ENCODE results near the gene PPM1H. TPM values are rescaled to one million over a fixed set of nuclear protein-coding genes. Genes with fewer than 3 reads are reported as not detected.
"Not testable (repeated sequence)": the region's sequence is repeated elsewhere in the genome, so short reads cannot be mapped to it uniquely, and the experiment has no call there.

Gene PPM1H
- total RNA-seq, 1 donor from 2014 or later, result 8.5 TPM

DNA sequence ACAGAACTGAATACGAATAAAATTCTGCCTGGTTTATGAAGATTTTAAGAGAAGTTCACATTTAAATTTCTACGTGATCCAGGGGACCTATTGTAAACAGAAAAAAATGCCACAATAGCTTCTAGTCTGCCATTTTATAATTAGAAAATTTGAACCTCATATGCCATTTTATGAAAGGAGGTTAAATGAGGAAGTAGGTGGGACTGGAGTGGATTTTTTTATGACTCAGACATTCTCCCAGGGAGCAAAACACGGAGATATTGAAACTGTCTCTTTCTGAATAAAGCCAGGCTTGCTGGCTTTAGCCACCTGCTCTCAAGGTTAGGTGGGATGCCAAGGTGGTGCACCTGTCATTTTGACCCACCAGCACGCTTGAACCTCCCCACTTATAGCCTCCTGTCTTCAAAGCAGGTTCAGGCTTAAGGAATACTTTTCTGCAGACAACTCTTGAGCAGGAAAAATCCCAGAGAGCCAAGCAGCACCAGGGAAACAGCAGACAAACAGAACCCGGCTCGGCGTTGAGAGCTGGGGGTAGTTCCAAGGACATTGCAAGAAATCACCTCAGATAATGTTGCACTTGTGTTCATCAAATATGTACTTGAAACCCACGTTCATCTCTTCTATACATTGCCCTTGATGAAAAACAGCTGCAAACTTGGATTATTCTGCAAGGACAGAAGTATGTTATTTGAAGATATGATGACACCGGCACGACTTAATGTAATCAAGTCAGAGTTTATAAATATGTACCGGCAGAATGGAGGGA, 203.7 kb downstream of the PPM1H start:
- ATAC-seq (peak; percentile 51), DNase-seq (no peak)
- intact Hi-C loops (cut with micrococcal nuclease), result no loop called here

GRCh38 chr12:62730649-62731048, 204.3 kb downstream of the PPM1H start:
- intact Hi-C loops (cut with micrococcal nuclease), result no loop called here
- no peak for ATAC-seq

GRCh38 chr12:62729579-62730544, 205.1 kb downstream of the PPM1H start:
- ATAC-seq; intact Hi-C loops (cut with micrococcal nuclease); DNase-seq: not testable (repeated sequence)

More at GRCh38 chr12:62730649-62731048, 204.3 kb downstream of the PPM1H start:
- no peak for DNase-seq

- ATAC-seq, result no peak
- DNase-seq, result no peak
- intact Hi-C loops (cut with micrococcal nuclease), result no loop called here
Observed at GRCh38 chr12:62728741-62729140, 206.2 kb downstream of the PPM1H start.

DNA sequence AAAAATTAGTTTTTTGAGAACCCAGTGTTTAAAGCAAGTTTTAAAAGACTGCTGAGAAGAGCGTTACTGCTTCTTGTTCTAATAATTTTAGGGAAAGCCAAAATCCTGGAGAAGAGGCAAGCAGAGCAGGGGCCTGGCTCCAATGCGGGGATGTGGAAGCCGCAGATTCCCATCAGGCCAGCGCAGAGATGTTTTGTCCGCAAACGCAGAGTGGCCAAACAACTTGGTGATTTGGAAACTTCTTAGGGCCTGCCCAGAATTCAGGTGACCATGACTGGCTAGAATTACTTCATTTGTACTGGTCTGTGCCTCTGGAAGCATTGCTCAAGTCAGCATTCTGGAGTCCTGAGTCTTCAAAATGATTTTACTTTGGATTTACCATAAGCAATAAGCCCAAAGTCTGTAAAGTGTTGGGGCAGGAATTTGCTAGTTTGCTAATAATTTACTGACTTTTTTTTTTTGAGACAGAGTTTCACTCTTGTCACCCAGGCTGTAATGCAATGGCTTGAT, 208.4 kb downstream of the PPM1H start:
- intact Hi-C loops (cut with micrococcal nuclease), result no loop called here
- no peak for DNase-seq
- ATAC-seq, result no peak

- ATAC-seq (no peak), DNase-seq (no peak)
- intact Hi-C loops (cut with micrococcal nuclease), result no loop called here
Observed at GRCh38 chr12:62725781-62726180, 209.2 kb downstream of the PPM1H start.

- intact Hi-C loops (cut with micrococcal nuclease), result no loop called here
- peak; percentile 82 for ATAC-seq
- no peak for DNase-seq
Observed at GRCh38 chr12:62724947-62725451, 210.0 kb downstream of the PPM1H start.

- intact Hi-C loops (cut with micrococcal nuclease), result no loop called here
- ATAC-seq (no peak), DNase-seq (no peak)
Observed at GRCh38 chr12:62724285-62724684, 210.7 kb downstream of the PPM1H start.

DNA sequence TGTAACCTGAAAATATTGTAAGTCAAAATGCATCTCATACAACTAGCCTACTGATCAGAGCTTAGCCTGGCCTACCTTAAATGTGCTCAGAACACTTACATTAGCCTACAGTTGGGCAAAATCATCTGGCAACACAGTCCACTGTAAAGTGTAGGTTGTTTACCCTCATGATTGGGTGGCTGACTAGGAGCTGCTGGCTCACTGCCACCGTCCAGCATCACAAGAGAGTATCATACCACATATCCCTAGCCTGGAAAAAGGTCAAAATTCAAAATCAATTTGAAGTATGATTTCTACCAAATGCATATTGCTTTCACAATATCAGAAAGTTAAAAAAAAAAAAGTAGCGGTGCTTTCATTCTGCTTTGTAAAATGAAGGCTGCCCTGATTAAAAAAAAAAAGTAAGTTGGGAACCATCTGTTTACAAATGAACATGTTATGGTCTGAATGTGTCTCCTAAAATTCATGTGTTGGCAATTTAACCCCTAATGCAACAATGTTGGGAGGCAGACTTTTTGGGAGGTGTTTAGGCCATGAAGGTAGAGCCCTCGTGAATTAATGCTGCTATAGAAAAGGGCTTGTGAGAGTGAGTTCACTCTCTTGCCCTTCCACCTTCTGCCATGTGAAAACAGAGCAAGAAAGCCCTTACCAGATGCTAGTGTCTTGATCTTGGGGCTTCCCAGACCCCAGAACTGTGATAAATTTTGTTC, 211.8 kb downstream of the PPM1H start:
- intact Hi-C loops (cut with micrococcal nuclease), result no loop called here
- ATAC-seq, result no peak

DNA sequence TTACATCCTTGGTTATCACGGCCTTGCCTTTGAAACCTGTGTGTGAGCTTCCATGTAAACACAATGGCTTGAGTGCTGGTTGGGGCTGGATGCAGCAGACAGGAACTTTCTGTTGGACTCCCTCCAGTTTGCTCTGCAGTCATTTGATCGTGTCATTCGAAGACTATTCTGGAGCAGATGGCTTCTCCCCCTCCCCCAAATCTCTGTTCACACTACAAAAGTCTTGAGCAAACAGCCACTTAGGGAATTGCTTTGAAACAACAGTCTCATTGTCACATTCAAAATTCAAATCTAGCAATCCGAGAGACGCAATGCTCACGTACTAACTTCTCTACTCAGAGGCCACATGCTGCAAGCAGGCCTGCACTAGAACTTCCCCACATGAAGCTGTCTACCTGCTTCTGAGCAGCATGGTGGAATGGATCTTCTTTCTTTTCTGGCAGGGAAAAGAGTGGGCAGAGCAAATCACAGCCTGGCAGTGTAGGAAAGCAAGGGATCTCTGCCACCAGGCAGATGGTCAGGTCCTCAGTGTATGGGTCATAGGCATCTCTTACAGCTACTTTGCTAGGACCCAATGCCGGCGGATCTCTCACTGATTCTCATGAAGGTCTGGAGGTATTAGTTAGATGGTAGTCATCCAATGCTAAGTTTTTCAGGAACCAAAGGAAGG, 214.2 kb downstream of the PPM1H start:
- DNase-seq, result no peak
- intact Hi-C loops (cut with micrococcal nuclease), result no loop called here

More for the DNA sequence above, 211.8 kb downstream of the PPM1H start:
- DNase-seq, result no peak

GRCh38 chr12:62720025-62720424, 214.9 kb downstream of the PPM1H start:
- intact Hi-C loops (cut with micrococcal nuclease), result no loop called here
- DNase-seq, result no peak
- ATAC-seq, result no peak

More for the DNA sequence above, 214.2 kb downstream of the PPM1H start:
- ATAC-seq, result peak; percentile 86

- no peak for DNase-seq
- intact Hi-C loops (cut with micrococcal nuclease), result no loop called here
- ATAC-seq, result no peak
Observed at GRCh38 chr12:62718762-62719426, 216.1 kb downstream of the PPM1H start.

DNA sequence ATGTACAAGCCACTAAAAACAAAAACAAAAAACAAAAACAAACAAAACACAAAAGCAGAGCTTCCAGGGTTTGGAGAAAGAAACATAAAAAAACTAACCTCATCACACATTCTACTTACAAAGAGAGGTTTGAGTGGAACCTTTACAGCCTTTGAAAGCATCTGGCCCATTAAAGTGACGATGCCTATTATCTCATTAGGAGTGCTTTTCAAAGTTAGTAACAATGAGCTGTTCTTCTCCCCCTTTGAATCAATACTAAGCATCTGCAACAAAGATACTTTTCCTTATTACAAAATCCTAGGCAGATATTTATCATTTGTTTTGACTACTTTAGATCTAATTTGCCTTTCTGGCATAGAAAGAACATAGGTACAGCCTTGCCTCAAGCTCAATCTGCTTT, 217.3 kb downstream of the PPM1H start:
- ATAC-seq (no peak), DNase-seq (no peak)
- intact Hi-C loops (cut with micrococcal nuclease), result no loop called here

DNA sequence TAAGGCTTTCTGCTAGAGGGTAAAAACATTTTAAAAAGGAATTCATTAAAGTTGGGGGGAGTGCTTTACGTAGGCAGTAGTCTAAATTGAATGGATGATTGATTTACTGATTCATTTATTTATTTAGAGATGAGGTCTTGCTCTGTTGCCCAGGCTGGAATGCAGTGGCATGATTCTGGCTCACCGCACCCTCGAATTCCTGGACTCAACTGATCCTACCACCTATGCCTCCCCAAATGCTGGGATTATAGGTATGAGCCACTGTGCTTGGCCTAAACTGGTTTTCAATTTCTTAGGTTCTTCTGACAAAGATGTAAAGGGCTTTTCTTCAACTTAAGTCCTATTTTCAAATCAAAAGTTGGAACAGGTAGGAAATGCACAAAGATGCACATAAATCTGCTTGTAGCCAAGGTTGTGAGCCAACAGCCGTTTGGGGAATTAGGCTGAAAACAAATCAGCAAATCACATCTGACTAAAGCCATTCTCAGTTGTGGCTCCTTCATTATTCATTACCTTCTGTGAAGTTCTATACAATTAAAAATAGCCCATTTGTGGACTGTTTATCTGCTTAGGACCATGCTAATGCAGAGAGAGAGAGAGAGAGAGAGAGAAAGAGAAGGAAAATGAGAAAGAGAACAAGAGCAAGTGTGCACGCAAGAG, 218.0 kb downstream of the PPM1H start:
- DNase-seq (no peak), ATAC-seq (no peak)
- intact Hi-C loops (cut with micrococcal nuclease), result no loop called here

DNA sequence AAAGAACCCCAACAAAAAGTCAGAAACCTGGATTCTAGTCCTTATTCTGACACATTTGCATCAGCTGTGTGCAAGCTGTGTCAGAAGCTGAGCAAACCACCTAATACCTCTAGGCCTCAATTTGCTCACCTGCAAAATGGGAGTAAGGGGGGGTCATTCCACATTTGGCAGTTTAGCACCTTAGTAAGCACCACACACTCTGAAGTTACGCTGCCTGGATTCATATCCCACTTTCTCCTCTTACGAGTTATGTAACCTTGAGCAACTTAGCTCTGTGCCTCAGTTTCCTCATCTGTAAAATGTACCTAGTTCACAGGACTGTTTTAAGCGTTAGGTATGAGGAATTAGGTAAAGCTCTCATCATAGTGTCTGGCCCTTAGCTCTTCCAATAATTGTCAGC, 218.9 kb downstream of the PPM1H start:
- ATAC-seq, result no peak
- DNase-seq, result no peak
- intact Hi-C loops (cut with micrococcal nuclease), result no loop called here

DNA sequence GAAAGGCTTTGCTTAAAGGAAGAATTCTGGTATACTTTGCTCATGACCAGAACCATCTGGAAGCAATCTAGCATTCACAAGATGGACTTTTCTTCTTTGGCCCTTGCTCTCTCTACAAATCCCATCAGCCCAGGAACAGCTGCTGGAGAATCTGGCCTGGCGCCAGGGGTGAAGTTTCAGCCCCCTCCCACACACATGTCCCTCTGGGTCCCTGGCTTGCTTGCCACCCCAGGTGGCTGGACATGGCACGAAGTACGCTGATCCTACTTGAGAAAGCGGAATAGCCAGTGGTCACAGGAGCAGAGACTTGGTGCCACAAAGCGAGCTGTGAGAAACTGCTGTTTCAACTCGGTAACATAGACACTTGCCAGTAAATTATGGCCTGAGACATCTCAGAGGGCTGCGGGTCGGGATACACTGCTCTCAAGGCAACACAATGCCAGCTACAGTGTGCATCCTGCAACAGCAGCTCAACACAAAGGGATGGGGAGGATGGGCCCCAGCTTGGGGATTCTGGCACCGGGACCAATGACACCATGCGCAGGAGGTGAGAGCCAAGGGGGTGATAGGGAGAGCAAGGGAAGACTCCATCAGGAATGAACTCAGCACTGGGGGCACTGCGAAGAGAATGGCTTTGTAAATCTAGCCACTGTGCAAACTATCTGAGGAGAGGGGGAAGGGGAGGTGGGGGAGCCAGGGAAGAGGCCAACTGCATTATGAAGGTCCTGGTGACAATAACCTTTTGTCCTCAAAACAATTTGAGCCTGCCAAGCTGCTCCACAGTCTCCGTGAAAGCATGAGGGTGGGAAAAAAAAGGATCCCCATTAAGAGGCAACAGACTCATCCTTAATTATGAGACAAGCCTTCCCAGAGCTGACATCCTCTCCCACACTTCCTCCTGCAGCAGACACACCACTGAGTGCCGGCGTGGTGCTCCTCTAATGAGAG, 219.9 kb downstream of the PPM1H start:
- peak; percentile 72 for DNase-seq
- ATAC-seq, result peak; percentile 69
- intact Hi-C loops (cut with micrococcal nuclease), result no loop called here
